Stimulated activated naive CD8-positive, alpha-beta T cell treated with anti-CD3 and anti-CD28 coated beads, Interleukin-15, Interleukin-2, amounts not matched to agents 100 ng/mL and 50 ng/mL, for 24 hours (primary cell): Measurements from ENCODE around the gene HNRNPA1.
A peak's percentile ranks its signal among the peaks of the same experiment; 100 is the strongest.
"Not testable (repeated sequence)": the region's sequence is repeated elsewhere in the genome, so short reads cannot be mapped to it uniquely, and the experiment has no call there.

Experiments used
- H3K27ac Mint-ChIP-seq: one replicate; pipeline ENCODE4 v1.8.0; 2021; ENCODE audit warnings: mild to moderate bottlenecking, mixed read lengths
- H3K27me3 Mint-ChIP-seq: one replicate; pipeline ENCODE4 v1.8.0; 2021; ENCODE audit warnings: mixed read lengths
- H3K36me3 Mint-ChIP-seq: one replicate; pipeline ENCODE4 v1.8.0; 2021; ENCODE audit warnings: low read depth, mixed read lengths
- H3K4me1 Mint-ChIP-seq: one replicate; pipeline ENCODE4 v1.8.0; 2021; ENCODE audit warnings: low read depth, mixed read lengths
- H3K4me3 Mint-ChIP-seq: one replicate; pipeline ENCODE4 v1.8.0; 2021; ENCODE audit warnings: mild to moderate bottlenecking, mixed read lengths
- H3K9me3 Mint-ChIP-seq: one replicate; pipeline ENCODE4 v1.8.0; 2021; ENCODE audit warnings: mixed read lengths

Gene HNRNPA1

GRCh38 chr12:54261815-54262402 is 18.6 kb upstream of the HNRNPA1 start:
- no peak overlapping the region for H3K27ac Mint-ChIP-seq

GRCh38 chr12:54262403-54262925 is 18.1 kb upstream of the HNRNPA1 start:
- Mint-ChIP-seq H3K9me3 (no peaks in the 10 kb centered on the region), H3K4me3 (no peak overlapping the region), H3K27me3 (no peaks in the 10 kb centered on the region), H3K27ac (no peak overlapping the region), H3K4me1 (peaks cover 43% of the 10 kb centered on the region), H3K36me3 (peaks cover 21% of the 10 kb centered on the region)

More at GRCh38 chr12:54261815-54262402, 18.6 kb upstream of the HNRNPA1 start:
- H3K4me1 Mint-ChIP-seq: peaks cover 43% of the 10 kb centered on the region
- no peaks in the 10 kb centered on the region for H3K27me3 Mint-ChIP-seq
- H3K4me3 Mint-ChIP-seq: no peak overlapping the region
- H3K36me3 Mint-ChIP-seq: peaks cover 23% of the 10 kb centered on the region
- no peaks in the 10 kb centered on the region for H3K9me3 Mint-ChIP-seq

GRCh38 chr12:54265364-54265812 is 15.1 kb upstream of the HNRNPA1 start:
- Mint-ChIP-seq H3K27ac (no peak overlapping the region), H3K4me1 (peaks cover 18% of the 10 kb centered on the region), H3K36me3 (peaks cover 17% of the 10 kb centered on the region), H3K27me3 (no peaks in the 10 kb centered on the region), H3K9me3 (no peaks in the 10 kb centered on the region), H3K4me3 (no peak overlapping the region)

GRCh38 chr12:54266852-54267251 is 13.7 kb upstream of the HNRNPA1 start:
- Mint-ChIP-seq H3K4me1 (peaks cover 22% of the 10 kb centered on the region), H3K36me3 (peaks cover 23% of the 10 kb centered on the region), H3K27me3 (no peaks in the 10 kb centered on the region), H3K9me3 (no peaks in the 10 kb centered on the region), H3K27ac (no peak overlapping the region), H3K4me3 (no peak overlapping the region)

GRCh38 chr12:54270345-54270744 is 10.2 kb upstream of the HNRNPA1 start:
- H3K9me3 Mint-ChIP-seq: no peaks in the 10 kb centered on the region
- no peaks in the 10 kb centered on the region for H3K27me3 Mint-ChIP-seq
- H3K27ac Mint-ChIP-seq: peak overlapping the region; percentile 69
- peaks cover 46% of the 10 kb centered on the region for H3K36me3 Mint-ChIP-seq
- H3K4me3 Mint-ChIP-seq: no peak overlapping the region
- peaks cover 48% of the 10 kb centered on the region for H3K4me1 Mint-ChIP-seq

- Mint-ChIP-seq H3K4me1 (peaks cover 67% of the 10 kb centered on the region), H3K27me3 (no peaks in the 10 kb centered on the region), H3K27ac (no peak overlapping the region), H3K36me3 (peaks cover 49% of the 10 kb centered on the region), H3K4me3 (no peak overlapping the region), H3K9me3 (no peaks in the 10 kb centered on the region)
These were observed 8.3 kb upstream of the HNRNPA1 start for GRCh38 chr12:54272214-54272613.

- H3K36me3 Mint-ChIP-seq: peaks cover 42% of the 10 kb centered on the region
- H3K4me3 Mint-ChIP-seq: no peak overlapping the region
- no peak overlapping the region for H3K27ac Mint-ChIP-seq
- H3K27me3 Mint-ChIP-seq: no peaks in the 10 kb centered on the region
- no peaks in the 10 kb centered on the region for H3K9me3 Mint-ChIP-seq
- peaks cover 81% of the 10 kb centered on the region for H3K4me1 Mint-ChIP-seq
These were observed 6.5 kb upstream of the HNRNPA1 start for GRCh38 chr12:54273981-54274380.

- Mint-ChIP-seq H3K9me3 (no peaks in the 10 kb centered on the region), H3K4me1 (peaks cover 68% of the 10 kb centered on the region), H3K36me3 (peaks cover 38% of the 10 kb centered on the region), H3K4me3 (peak overlapping the region; percentile 53), H3K27ac (peak overlapping the region; percentile 84), H3K27me3 (no peaks in the 10 kb centered on the region)
These were observed 4.2 kb upstream of the HNRNPA1 start for GRCh38 chr12:54276368-54276767.

GRCh38 chr12:54277823-54278276 is 2.7 kb upstream of the HNRNPA1 start:
- H3K4me1 Mint-ChIP-seq: peaks cover 67% of the 10 kb centered on the region
- H3K36me3 Mint-ChIP-seq: peaks cover 26% of the 10 kb centered on the region
- H3K9me3 Mint-ChIP-seq: no peaks in the 10 kb centered on the region
- no peak overlapping the region for H3K4me3 Mint-ChIP-seq
- no peaks in the 10 kb centered on the region for H3K27me3 Mint-ChIP-seq
- H3K27ac Mint-ChIP-seq: no peak overlapping the region

- no peaks in the 10 kb centered on the region for H3K27me3 Mint-ChIP-seq
These were observed 1.3 kb upstream of the HNRNPA1 start for GRCh38 chr12:54279227-54279631.

GRCh38 chr12:54279632-54280467 is 676 bp upstream of the HNRNPA1 start, which contains the start of gene CBX5:
TSS of gene CBX5 (minus strand) at chr12:54280122. CDS start at chr12:54257650, 22,472 bp downstream.
- Mint-ChIP-seq H3K9me3 (no peaks in the 10 kb centered on the region), H3K4me3 (no peak within 1 kb of the TSS), H3K27ac (no peak within 1 kb of the TSS), H3K36me3 (peaks cover 10% of the 10 kb centered on the region), H3K27me3 (no peaks in the 10 kb centered on the region), H3K4me1 (peaks cover 72% of the 10 kb centered on the region)

More at GRCh38 chr12:54279227-54279631, 1.3 kb upstream of the HNRNPA1 start:
- H3K36me3 Mint-ChIP-seq: peaks cover 12% of the 10 kb centered on the region
- no peak overlapping the region for H3K27ac Mint-ChIP-seq
- H3K4me3 Mint-ChIP-seq: no peak overlapping the region
- H3K9me3 Mint-ChIP-seq: no peaks in the 10 kb centered on the region
- H3K4me1 Mint-ChIP-seq: peaks cover 68% of the 10 kb centered on the region

- H3K36me3 Mint-ChIP-seq, H3K27ac Mint-ChIP-seq, H3K4me3 Mint-ChIP-seq, H3K9me3 Mint-ChIP-seq, H3K27me3 Mint-ChIP-seq: not testable (repeated sequence)
- H3K4me1 Mint-ChIP-seq: peaks cover 72% of the 10 kb centered on the region
These were observed 724 bp downstream of the HNRNPA1 start for GRCh38 chr12:54281261-54281638.

- not testable (repeated sequence) for H3K9me3 Mint-ChIP-seq, H3K36me3 Mint-ChIP-seq, H3K27me3 Mint-ChIP-seq, H3K27ac Mint-ChIP-seq, H3K4me3 Mint-ChIP-seq
- peaks cover 69% of the 10 kb centered on the region for H3K4me1 Mint-ChIP-seq
These were observed 1.2 kb downstream of the HNRNPA1 start for GRCh38 chr12:54281694-54282093.

- Mint-ChIP-seq H3K4me3 (no peak overlapping the region), H3K27me3 (no peaks in the 10 kb centered on the region), H3K36me3 (no peaks in the 10 kb centered on the region), H3K27ac (no peak overlapping the region), H3K9me3 (no peaks in the 10 kb centered on the region), H3K4me1 (peaks cover 62% of the 10 kb centered on the region)
These were observed 2.5 kb downstream of the HNRNPA1 start for GRCh38 chr12:54282949-54283593.
